CD4-positive, alpha-beta T cell treated with Interleukin-12 subunit alpha and Interleukin-12 subunit beta, for 1 hour (primary cell): ENCODE results near the gene HMCES.

Source experiments
- DNase-seq: peaks from one replicate; pipeline ENCODE4 v3.0.0-alpha.2; 2020

The HMCES gene

GRCh38 chr3:129349791-129350190 lies 71.1 kb downstream of the HMCES start:
- no peak for DNase-seq

GRCh38 chr3:129352045-129352444 lies 73.4 kb downstream of the HMCES start:
- no peak for DNase-seq

GRCh38 chr3:129352650-129353588 lies 74.2 kb downstream of the HMCES start:
- DNase-seq: no peak

- no peak for DNase-seq
Measured at GRCh38 chr3:129353589-129353941, 74.9 kb downstream of the HMCES start.
